GM12878 (cell line): ENCODE data around the gene TFDP1. TPM values are rescaled to one million over a fixed set of nuclear protein-coding genes. Genes with fewer than 3 reads are reported as not detected.

ENCODE experiments used
- ATAC-seq: fragments of 200-7000 bp; cut with Tn5 transposase; 3 replicates; pipeline ENCODE4 v1.9.1; 2020; ENCODE audit warnings: mild to moderate bottlenecking, moderate library complexity
- BruUV-seq: library from RNA; stranded (reverse); fragments of 400-500 nt; replicated peaks from 2 replicates; lab custom pipeline; 2021; lab: Mats Ljungman, UMichigan
- CTCF ChIA-PET: fragments of 300-600 bp; sonication (Branson Sonifier 250); formaldehyde crosslinking; extraction: SDS; loops from one replicate; lab custom pipeline; 2021; ENCODE audit warnings: inconsistent platforms; lab: Yijun Ruan, JAX
- POLR2A ChIA-PET: fragments of 350-600 bp; formaldehyde crosslinking; extraction: SDS; loops from one replicate; lab custom pipeline; 2021; ENCODE audit warnings: inconsistent platforms; lab: Charles Lee
- RAD21 ChIA-PET: fragments of 300-600 bp; sonication (Branson Sonifier 250); formaldehyde crosslinking; loops from one replicate; lab custom pipeline; 2023; ENCODE audit warnings: antibody characterized with exemption; ENCODE audit not compliant: unreplicated experiment; lab: Charles Lee
- SMC1A ChIA-PET: fragments of 300-600 bp; sonication (Branson Sonifier 250); formaldehyde crosslinking; loops from one replicate; lab custom pipeline; 2023; ENCODE audit not compliant: unreplicated experiment, uncharacterized antibody; lab: Charles Lee
- DNase-seq: peaks from one replicate; pipeline ENCODE4 v3.0.0-alpha.2; 2011; ENCODE audit warnings: low read depth, low spot score
- FAIRE-seq: peaks from 3 replicates; lab custom pipeline; 2011; peaks lifted over from hg19 to GRCh38; lab: Jason Lieb, UNC
- H2AFZ ChIP-seq: 2 replicates; pipeline ENCODE4 v1.6.0; 2011; ENCODE audit warnings: low read depth, low read length, control low read depth; ENCODE audit not compliant: control insufficient read depth
- H3K27ac ChIP-seq: 2 replicates; pipeline ENCODE4 v1.5.1; 2011; ENCODE audit warnings: control low read depth; ENCODE audit not compliant: control insufficient read depth, insufficient read depth
- H3K27me3 ChIP-seq, 2 experiments: replicated peaks in 1 of 2; 2 replicates each; pipeline versions ENCODE4 v1.6.0 to v1.6.1; 2011; ENCODE audit warnings: low read length in 1 of 2; ENCODE audit not compliant: control insufficient read depth in 2 of 2, insufficient read depth in 2 of 2
- H3K36me3 ChIP-seq, 2 experiments: 2 replicates each; pipeline ENCODE4 v1.5.1; 2011; ENCODE audit warnings: low read length in 1 of 2; ENCODE audit not compliant: control insufficient read depth in 2 of 2, insufficient read depth in 2 of 2
- H3K4me1 ChIP-seq: 2 replicates; pipeline ENCODE4 v1.6.1; 2011; ENCODE audit warnings: mild to moderate bottlenecking, low read length, moderate library complexity, mixed read lengths; ENCODE audit not compliant: control insufficient read depth, insufficient read depth
- H3K4me2 ChIP-seq: 2 replicates; pipeline ENCODE4 v1.6.0; 2011; ENCODE audit warnings: control low read depth; ENCODE audit not compliant: control insufficient read depth, insufficient read depth
- H3K4me3 ChIP-seq: fragments of 200-600 bp; sonication (generic); 2 replicates; pipeline ENCODE4 v1.5.1; 2016
- H3K79me2 ChIP-seq: 2 replicates; pipeline ENCODE4 v1.6.0; 2011; ENCODE audit warnings: low read length; ENCODE audit not compliant: control insufficient read depth, insufficient read depth
- H3K9ac ChIP-seq: 2 replicates; pipeline ENCODE4 v1.8.0; 2011; ENCODE audit warnings: low read length, control low read depth, mixed read lengths; ENCODE audit not compliant: control insufficient read depth, insufficient read depth
- H3K9me3 ChIP-seq: replicated peaks from 3 replicates; pipeline ENCODE4 v1.5.1; 2011; ENCODE audit warnings: mild to moderate bottlenecking, low read length; ENCODE audit not compliant: control insufficient read depth, insufficient read depth
- H4K20me1 ChIP-seq: 2 replicates; pipeline ENCODE4 v1.6.0; 2011; ENCODE audit not compliant: control insufficient read depth, insufficient read depth
- ATF7 ChIP-seq: fragments of 450-650 bp; IDR thresholded peaks from 2 replicates; pipeline ENCODE4 v1.6.1; 2016; ENCODE audit warnings: low read depth, mild to moderate bottlenecking
- BACH1 ChIP-seq: fragments of 450-650 bp; IDR thresholded peaks from 2 replicates; pipeline ENCODE4 v1.6.1; 2017; ENCODE audit warnings: mild to moderate bottlenecking, borderline replicate concordance
- IKZF2 ChIP-seq, 2 experiments: fragments of 450-650 bp; IDR thresholded peaks; 2 replicates each; pipeline ENCODE4 v1.6.1; 2017; ENCODE audit warnings: mild to moderate bottlenecking in 2 of 2, moderate library complexity in 2 of 2
- MYB ChIP-seq: fragments of 150-350 bp; IDR thresholded peaks from 2 replicates; pipeline ENCODE4 v1.6.1; 2014; ENCODE audit warnings: mild to moderate bottlenecking, low read depth, low read length, borderline replicate concordance
- MYC ChIP-seq: IDR thresholded peaks from 2 replicates; pipeline ENCODE4 v1.6.1; 2011; ENCODE audit warnings: mild to moderate bottlenecking, low read length, moderate library complexity, inconsistent platforms; ENCODE audit not compliant: insufficient read depth, insufficient replicate concordance, insufficient read length, severe bottlenecking
- NR2C2 ChIP-seq: IDR thresholded peaks from 2 replicates; pipeline ENCODE4 v1.6.1; 2011; ENCODE audit warnings: borderline replicate concordance, low read depth; ENCODE audit not compliant: control insufficient read depth, insufficient read length
- POLR2AphosphoS5 ChIP-seq: IDR thresholded peaks from 2 replicates; pipeline ENCODE4 v1.6.1; 2011; ENCODE audit warnings: mild to moderate bottlenecking, low read length, inconsistent platforms
- SKIL ChIP-seq: fragments of 450-650 bp; IDR thresholded peaks from 2 replicates; pipeline ENCODE4 v1.6.1; 2017; ENCODE audit warnings: mild to moderate bottlenecking, low read depth, inconsistent platforms; ENCODE audit not compliant: poor library complexity, severe bottlenecking
- SMC3 ChIP-seq: IDR thresholded peaks from 2 replicates; pipeline ENCODE4 v1.6.1; 2011; ENCODE audit warnings: low read length, improper control_type of control experiment, borderline replicate concordance
- ZNF217 ChIP-seq: fragments of 450-650 bp; IDR thresholded peaks from 2 replicates; pipeline ENCODE4 v1.6.1; 2017; ENCODE audit warnings: antibody characterized with exemption, mild to moderate bottlenecking
- WGBS: methylation state at CpG from one replicate; pipeline ENCODE4 v1.1.6; 2016; ENCODE audit warnings: low lambda C conversion rate; ENCODE audit not compliant: insufficient replicate concordance, insufficient coverage; ENCODE audit errors: missing lambda C conversion rate; 5-methylcytosine and 5-hydroxymethylcytosine counted together
- in situ Hi-C: fragments of 300-500 bp; cut with MboI; formaldehyde crosslinking; loops from 9 replicates; pipeline ENCODE4 v1.14.3; 2018; ENCODE audit warnings: mixed read lengths
- intact Hi-C: fragments of 100-400 bp; cut with micrococcal nuclease; formaldehyde crosslinking; loops from one replicate; pipeline ENCODE4 v1.14.2; 2022; ENCODE audit not compliant: unreplicated experiment
- polyA plus RNA-seq, 11 experiments: library from polyadenylated mRNA; depleted of rRNA in 4 of 11; unstranded in 6 of 11; stranded (reverse) in 5 of 11; fragments of >200 nt; fragmentation: Nextera tagmentation in 4 of 11; fragmentation: Illumina TruSeq in 1 of 11; extraction: Ambion mirVana in 4 of 11; extraction: Trizol in 1 of 11; gene quantifications; 1 replicate in 1 of 11; 2 replicates in 10 of 11; pipeline versions ENCODE4 v1.2.1 to v1.2.3, GENCODE V29; 2011 to 2016; ENCODE audit warnings: inconsistent platforms in 2 of 11, missing spikeins in 2 of 11, low read depth in 1 of 11
- total RNA-seq, 4 experiments: library from RNA; depleted of rRNA in 3 of 4; stranded (reverse); fragments of >200 nt in 3 of 4; fragmentation: Illumina TruSeq in 1 of 4; extraction: Trizol in 1 of 4; gene quantifications; 2 replicates each; pipeline versions ENCODE4 v1.2.1 to v1.2.3, GENCODE V29; 2013 to 2021

Gene TFDP1
- total and polyA plus RNA-seq, 10 of the 15 experiments (the other 5 are each of a cell fraction or from before 2014, with no cell fraction given), result 37.7 to 254 (median 119) TPM

GRCh38 chr13:113537909-113538688 is 46.5 kb upstream of the TFDP1 start:
- no peak overlapping the region for H3K4me2 ChIP-seq
- no peak overlapping the region for H3K27ac ChIP-seq
- no peak overlapping the region for H2AFZ ChIP-seq
- no peaks in the 10 kb centered on the region for H3K27me3 ChIP-seq
- in situ Hi-C loops, result no loop called here
- no peaks in the 10 kb centered on the region for H3K4me1 ChIP-seq
- BruUV-seq, result no TSS peak
- ChIA-PET SMC1A (no interaction called here), RAD21 (no interaction called here), POLR2A (no interaction called here), CTCF (no interaction called here)
- no peaks in the 10 kb centered on the region; the same call in 2 of the 3 replicates for H3K9me3 ChIP-seq
- no peaks in the 10 kb centered on the region for H3K79me2 ChIP-seq
- no peak overlapping the region for H3K9ac ChIP-seq
- intact Hi-C loops, result loop anchor here (2.0 kb wide), 1 partner anchor 21 kb away; no protein-coding TSS in a partner anchor
- peaks cover 2% of the 10 kb centered on the region in 2 experiments; a peak in 1 of 4 replicates for H3K36me3 ChIP-seq
- ATAC-seq (no peak), DNase-seq (no peak), FAIRE-seq (no peak)
- 91% methylated on average over 17 of the region's 21 CpGs for WGBS
- H3K4me3 ChIP-seq, result no peak overlapping the region
- H4K20me1 ChIP-seq, result no peaks in the 10 kb centered on the region
- TF ChIP-seq NR2C2 (peak; percentile 26), ATF7 (no peak)
- TF ChIP-seq, all 136 proteins: peak for 1

GRCh38 chr13:113538689-113539058 is 45.9 kb upstream of the TFDP1 start:
- Histone ChIP-seq H3K9ac (no peak overlapping the region), H3K27ac (no peak overlapping the region), H4K20me1 (no peaks in the 10 kb centered on the region), H2AFZ (no peak overlapping the region), H3K4me1 (no peaks in the 10 kb centered on the region), H3K4me3 (no peak overlapping the region), H3K79me2 (no peaks in the 10 kb centered on the region), H3K9me3 (no peaks in the 10 kb centered on the region; the same call in 2 of the 3 replicates), H3K27me3 (no peaks in the 10 kb centered on the region), H3K36me3 (peaks cover 2% of the 10 kb centered on the region in 2 experiments; a peak in 1 of 4 replicates), H3K4me2 (no peak overlapping the region)
- ATAC-seq (no peak), DNase-seq (no peak), FAIRE-seq (no peak)
- in situ Hi-C loops (no loop called here), intact Hi-C loops (no loop called here)
- ChIA-PET SMC1A (no interaction called here), POLR2A (no interaction called here), RAD21 (no interaction called here), CTCF (no interaction called here)
- no peak for TF ChIP-seq ZNF217
- no peak for TF ChIP-seq SKIL
- no peak for TF ChIP-seq IKZF2 (IDR thresholded peaks at IDR 0.05)
- TF ChIP-seq POLR2AphosphoS5, result no peak
- TF ChIP-seq SMC3, result no peak
- TF ChIP-seq MYB, result no peak
- TF ChIP-seq MYC, result no peak
- TF ChIP-seq BACH1, result no peak
- BruUV-seq, result no TSS peak
- WGBS, result 98% methylated on average over 28 of the region's 28 CpGs
